Liver (tissue), 9 donors: ENCODE data around the gene TSHZ2. TPM values are rescaled to one million over a fixed set of nuclear protein-coding genes. Genes with fewer than 3 reads are reported as not detected.

Experiments
- DNase-seq: peaks from one replicate; pipeline ENCODE4 v3.0.0-alpha.2; 2017; ENCODE audit warnings: low spot score
- H3K27ac ChIP-seq, 2 donors: one replicate each; pipeline ENCODE4 v1.7.0; 2013; ENCODE audit warnings: inconsistent platforms in 2 of 2, low read length in 2 of 2, control low read depth in 1 of 2, low read depth in 1 of 2, mild to moderate bottlenecking in 1 of 2
- H3K27me3 ChIP-seq, 4 donors: one replicate each; pipeline versions ENCODE4 v1.6.1 to v1.7.0; 2013; ENCODE audit warnings: low read length in 3 of 4, inconsistent platforms in 1 of 4, mild to moderate bottlenecking in 1 of 4, moderate library complexity in 1 of 4; ENCODE audit not compliant: control insufficient read depth in 4 of 4, insufficient read depth in 4 of 4
- H3K36me3 ChIP-seq, 4 donors: one replicate each; pipeline versions ENCODE4 v1.6.1 to v1.7.0; 2013; ENCODE audit warnings: low read length in 3 of 4, mild to moderate bottlenecking in 3 of 4, low read depth in 1 of 4, moderate library complexity in 1 of 4; ENCODE audit not compliant: control insufficient read depth in 4 of 4, insufficient read depth in 3 of 4
- H3K4me1 ChIP-seq, 4 donors: one replicate each; pipeline versions ENCODE4 v1.6.1 to v1.7.0; 2013; ENCODE audit warnings: low read length in 3 of 4, mild to moderate bottlenecking in 3 of 4, moderate library complexity in 1 of 4; ENCODE audit not compliant: control insufficient read depth in 4 of 4, insufficient read depth in 4 of 4
- H3K4me3 ChIP-seq, 3 donors: one replicate each; pipeline versions ENCODE4 v1.6.1 to v1.7.0; 2013; ENCODE audit warnings: low read length in 3 of 3, control low read depth in 1 of 3, low read depth in 1 of 3, mild to moderate bottlenecking in 1 of 3
- H3K9ac ChIP-seq, 2 donors: one replicate each; pipeline ENCODE4 v1.7.0; 2013; ENCODE audit warnings: low read length in 2 of 2, mild to moderate bottlenecking in 2 of 2, moderate library complexity in 2 of 2, control low read depth in 1 of 2, low read depth in 1 of 2
- H3K9me3 ChIP-seq, 4 donors: one replicate each; pipeline versions ENCODE4 v1.6.1 to v1.7.0; 2013; ENCODE audit warnings: low read length in 3 of 4; ENCODE audit not compliant: control insufficient read depth in 4 of 4
- FOXA1 ChIP-seq: IDR thresholded peaks from 2 replicates; pipeline ENCODE4 v1.6.1; 2016; ENCODE audit warnings: antibody characterized with exemption
- GABPA ChIP-seq, 2 donors: IDR thresholded peaks in 1 of 2; conservative IDR thresholded peaks in 1 of 2; 2 replicates each; pipeline ENCODE4 v1.6.1; 2016; ENCODE audit warnings: antibody characterized with exemption in 2 of 2, mild to moderate bottlenecking in 1 of 2, moderate library complexity in 1 of 2
- REST ChIP-seq: IDR thresholded peaks from 2 replicates; pipeline ENCODE4 v1.6.1; 2016; ENCODE audit warnings: antibody characterized with exemption, mild to moderate bottlenecking
- RXRA ChIP-seq, 2 donors: IDR thresholded peaks; 2 replicates each; pipeline ENCODE4 v1.6.1; 2017 to 2018; ENCODE audit warnings: antibody characterized with exemption in 2 of 2, mild to moderate bottlenecking in 1 of 2
- WGBS: extraction: QIAGEN DNeasy Blood & Tissue Kit; methylation state at CpG from one replicate; pipeline ENCODE4 v1.1.7; 2013; 5-methylcytosine and 5-hydroxymethylcytosine counted together
- polyA plus RNA-seq, 2 donors: library from polyadenylated mRNA; stranded (reverse) in 1 of 2; unstranded in 1 of 2; fragments of 200-250 nt in 1 of 2; fragments of >200 nt in 1 of 2; fragmentation: Nextera tagmentation in 1 of 2; extraction: Ambion mirVana in 1 of 2; gene quantifications; one replicate each; pipeline versions ENCODE4 v1.2.1 to v1.2.3, GENCODE V29; 2013 to 2015
- total RNA-seq, 2 donors: library from RNA; depleted of rRNA; stranded (reverse); fragments of >200 nt; gene quantifications; one replicate each; pipeline ENCODE4 v1.2.3, GENCODE V29; 2014
- TF ChIP-seq, protein P1 (sequence below): fragments of 150-350 bp; IDR thresholded peaks from 2 replicates; pipeline ENCODE4 v1.5.1; 2017; ENCODE audit warnings: improper control_type of control experiment, low read depth, low read length; ENCODE audit not compliant: missing input control
- TF ChIP-seq, protein P2 (sequence below): IDR thresholded peaks from 2 replicates; pipeline ENCODE4 v1.6.1; 2016; ENCODE audit warnings: antibody characterized with exemption
- donor health status: healthy.
- donor health status: healthy.
- donor health status: healthy.
- donor health status: healthy.
- donor health status: healthy.

TSHZ2 gene
- total and polyA plus RNA-seq, 4 donors, result 2.9 to 11.3 (median 7.8) TPM

DNA sequence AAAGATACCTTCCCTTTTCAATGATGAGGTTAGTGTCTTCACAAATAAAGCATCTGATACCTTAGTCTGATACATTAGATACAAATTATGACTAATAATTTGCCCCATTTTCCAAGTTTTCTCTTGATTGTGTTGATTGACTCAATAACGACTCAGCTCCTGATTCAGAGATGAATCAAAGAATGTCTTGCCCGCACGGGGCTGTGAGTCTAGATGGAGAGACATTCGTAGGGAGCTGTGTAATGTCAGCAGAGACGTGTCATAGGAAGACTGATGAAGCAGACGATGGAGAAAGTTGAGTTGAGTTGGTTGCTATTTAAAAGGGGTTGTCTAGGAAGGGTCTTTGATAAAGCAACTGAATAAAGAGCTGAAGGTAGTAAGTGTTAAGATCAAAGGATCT, 78.2 kb downstream of the TSHZ2 start:
- H3K27ac ChIP-seq, result no peak overlapping the region
- H3K4me3 ChIP-seq, result no peak overlapping the region
- DNase-seq, result no peak
- H3K27me3 ChIP-seq, result no peaks in the 10 kb centered on the region
- TF ChIP-seq GABPA (IDR thresholded peaks at IDR 0.05 in 1 of 2, conservative IDR thresholded peaks at IDR 0.05 in 1 of 2) (no peak), FOXA1 (no peak), REST (no peak), RXRA (IDR thresholded peaks at IDR 0.05) (no peak)
- TF ChIP-seq, protein P1, sequence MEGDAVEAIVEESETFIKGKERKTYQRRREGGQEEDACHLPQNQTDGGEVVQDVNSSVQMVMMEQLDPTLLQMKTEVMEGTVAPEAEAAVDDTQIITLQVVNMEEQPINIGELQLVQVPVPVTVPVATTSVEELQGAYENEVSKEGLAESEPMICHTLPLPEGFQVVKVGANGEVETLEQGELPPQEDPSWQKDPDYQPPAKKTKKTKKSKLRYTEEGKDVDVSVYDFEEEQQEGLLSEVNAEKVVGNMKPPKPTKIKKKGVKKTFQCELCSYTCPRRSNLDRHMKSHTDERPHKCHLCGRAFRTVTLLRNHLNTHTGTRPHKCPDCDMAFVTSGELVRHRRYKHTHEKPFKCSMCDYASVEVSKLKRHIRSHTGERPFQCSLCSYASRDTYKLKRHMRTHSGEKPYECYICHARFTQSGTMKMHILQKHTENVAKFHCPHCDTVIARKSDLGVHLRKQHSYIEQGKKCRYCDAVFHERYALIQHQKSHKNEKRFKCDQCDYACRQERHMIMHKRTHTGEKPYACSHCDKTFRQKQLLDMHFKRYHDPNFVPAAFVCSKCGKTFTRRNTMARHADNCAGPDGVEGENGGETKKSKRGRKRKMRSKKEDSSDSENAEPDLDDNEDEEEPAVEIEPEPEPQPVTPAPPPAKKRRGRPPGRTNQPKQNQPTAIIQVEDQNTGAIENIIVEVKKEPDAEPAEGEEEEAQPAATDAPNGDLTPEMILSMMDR, result no peak
- TF ChIP-seq, protein P2, sequence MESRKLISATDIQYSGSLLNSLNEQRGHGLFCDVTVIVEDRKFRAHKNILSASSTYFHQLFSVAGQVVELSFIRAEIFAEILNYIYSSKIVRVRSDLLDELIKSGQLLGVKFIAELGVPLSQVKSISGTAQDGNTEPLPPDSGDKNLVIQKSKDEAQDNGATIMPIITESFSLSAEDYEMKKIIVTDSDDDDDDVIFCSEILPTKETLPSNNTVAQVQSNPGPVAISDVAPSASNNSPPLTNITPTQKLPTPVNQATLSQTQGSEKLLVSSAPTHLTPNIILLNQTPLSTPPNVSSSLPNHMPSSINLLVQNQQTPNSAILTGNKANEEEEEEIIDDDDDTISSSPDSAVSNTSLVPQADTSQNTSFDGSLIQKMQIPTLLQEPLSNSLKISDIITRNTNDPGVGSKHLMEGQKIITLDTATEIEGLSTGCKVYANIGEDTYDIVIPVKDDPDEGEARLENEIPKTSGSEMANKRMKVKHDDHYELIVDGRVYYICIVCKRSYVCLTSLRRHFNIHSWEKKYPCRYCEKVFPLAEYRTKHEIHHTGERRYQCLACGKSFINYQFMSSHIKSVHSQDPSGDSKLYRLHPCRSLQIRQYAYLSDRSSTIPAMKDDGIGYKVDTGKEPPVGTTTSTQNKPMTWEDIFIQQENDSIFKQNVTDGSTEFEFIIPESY, result no peak
- 95% methylated on average over 6 of the region's 6 CpGs for WGBS
- peaks cover 0 to 5% (median 1%) of the 10 kb centered on the region in 4 donors for H3K9me3 ChIP-seq
- no peak overlapping the region for H3K9ac ChIP-seq
- peaks cover 0 to 5% (median 2%) of the 10 kb centered on the region in 4 donors for H3K36me3 ChIP-seq
- H3K4me1 ChIP-seq, result no peaks in the 10 kb centered on the region

DNA sequence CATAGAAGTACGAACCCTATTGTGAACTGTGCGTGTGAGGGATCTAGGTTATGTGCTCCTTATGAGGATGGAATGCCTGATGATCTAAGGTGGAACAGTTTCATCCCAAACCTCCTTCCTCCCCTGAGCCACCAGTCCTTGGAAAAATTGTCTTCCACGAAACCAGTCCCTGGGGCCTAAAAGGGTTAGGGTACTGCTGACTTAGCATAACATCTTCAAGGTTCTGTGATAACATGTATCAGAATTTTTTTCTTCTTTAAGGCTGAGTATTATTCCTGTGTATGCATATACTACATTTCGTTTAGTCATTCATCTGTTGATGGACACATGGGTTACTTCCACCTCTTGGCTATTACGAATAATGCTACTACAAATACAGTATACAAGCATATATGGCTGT, 80.2 kb downstream of the TSHZ2 start:
- no peak for TF ChIP-seq FOXA1
- no peak for TF ChIP-seq REST
- WGBS, result 97% methylated on average over 5 of the region's 5 CpGs
- peaks cover 0 to 2% (median 0%) of the 10 kb centered on the region in 4 donors for H3K36me3 ChIP-seq
- H3K27ac ChIP-seq, result no peak overlapping the region
- no peaks in the 10 kb centered on the region for H3K4me1 ChIP-seq
- H3K4me3 ChIP-seq, result no peak overlapping the region
- no peak overlapping the region for H3K9ac ChIP-seq
- DNase-seq, result no peak
- H3K9me3 ChIP-seq, result no peaks in the 10 kb centered on the region
- no peaks in the 10 kb centered on the region for H3K27me3 ChIP-seq
